Measurements from ENCODE around the gene KLHL22.
"Not testable (repeated sequence)": the region's sequence is repeated elsewhere in the genome, so short reads cannot be mapped to it uniquely, and the experiment has no call there.

Gene KLHL22

DNA sequence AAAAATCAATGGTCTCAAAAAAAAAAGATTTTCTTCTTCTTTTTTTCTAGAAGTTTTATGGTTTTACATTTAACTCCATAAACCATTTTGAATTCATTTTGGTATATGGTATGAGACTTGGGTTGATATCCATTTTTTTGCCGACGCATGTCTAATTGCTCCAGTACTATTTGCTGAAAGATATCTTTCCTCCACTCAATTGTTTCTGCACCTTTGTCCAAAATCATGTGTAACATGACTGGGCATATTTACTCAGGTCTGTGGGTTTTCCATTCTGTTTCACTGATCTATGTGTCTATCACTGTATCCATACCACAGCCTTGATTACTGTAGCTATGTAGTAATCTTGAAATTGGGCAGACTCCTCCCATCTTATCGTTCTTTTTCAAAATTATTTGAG is 42.4 kb downstream of the KLHL22 start:
- H3K36me3 ChIP-seq (replicated peaks; ENCODE audit: insufficient read depth, low read length) = no peaks in the 10 kb centered on the region
- H3K9me3 ChIP-seq (replicated peaks; ENCODE audit: insufficient read depth, low read length) = no peaks in the 10 kb centered on the region
- H3K27ac ChIP-seq (ENCODE audit: low read length) = no peak overlapping the region
- no peak for TF ChIP-seq EZH2 (optimal IDR thresholded peaks at IDR 0.05; ENCODE audit: low read depth, low read length)
- TF ChIP-seq EZH2phosphoT487 (IDR thresholded peaks at IDR 0.05; ENCODE audit: low read length) = no peak
- TF ChIP-seq, protein P1, sequence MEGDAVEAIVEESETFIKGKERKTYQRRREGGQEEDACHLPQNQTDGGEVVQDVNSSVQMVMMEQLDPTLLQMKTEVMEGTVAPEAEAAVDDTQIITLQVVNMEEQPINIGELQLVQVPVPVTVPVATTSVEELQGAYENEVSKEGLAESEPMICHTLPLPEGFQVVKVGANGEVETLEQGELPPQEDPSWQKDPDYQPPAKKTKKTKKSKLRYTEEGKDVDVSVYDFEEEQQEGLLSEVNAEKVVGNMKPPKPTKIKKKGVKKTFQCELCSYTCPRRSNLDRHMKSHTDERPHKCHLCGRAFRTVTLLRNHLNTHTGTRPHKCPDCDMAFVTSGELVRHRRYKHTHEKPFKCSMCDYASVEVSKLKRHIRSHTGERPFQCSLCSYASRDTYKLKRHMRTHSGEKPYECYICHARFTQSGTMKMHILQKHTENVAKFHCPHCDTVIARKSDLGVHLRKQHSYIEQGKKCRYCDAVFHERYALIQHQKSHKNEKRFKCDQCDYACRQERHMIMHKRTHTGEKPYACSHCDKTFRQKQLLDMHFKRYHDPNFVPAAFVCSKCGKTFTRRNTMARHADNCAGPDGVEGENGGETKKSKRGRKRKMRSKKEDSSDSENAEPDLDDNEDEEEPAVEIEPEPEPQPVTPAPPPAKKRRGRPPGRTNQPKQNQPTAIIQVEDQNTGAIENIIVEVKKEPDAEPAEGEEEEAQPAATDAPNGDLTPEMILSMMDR (IDR thresholded peaks at IDR 0.05; ENCODE audit: low read length) = no peak
- no peak overlapping the region for H2AFZ ChIP-seq (ENCODE audit: low read length)
- H3K9ac ChIP-seq (ENCODE audit: low read length) = no peak overlapping the region
- DNase-seq = no peak
- no peaks in the 10 kb centered on the region for H3K27me3 ChIP-seq (replicated peaks; ENCODE audit: insufficient read depth, low read length)
- H4K20me1 ChIP-seq (ENCODE audit: insufficient read depth, low read length) = no peaks in the 10 kb centered on the region
- H3K4me1 ChIP-seq (ENCODE audit: low read length) = no peaks in the 10 kb centered on the region
- no peaks in the 10 kb centered on the region for H3K9me2 ChIP-seq (replicated peaks; ENCODE audit: insufficient read depth, low read length)
- H3F3A ChIP-seq (ENCODE audit: insufficient read depth, low read length) = no peaks in the 10 kb centered on the region
- H3K79me2 ChIP-seq (ENCODE audit: low read length) = no peaks in the 10 kb centered on the region
- no peak overlapping the region for H3K4me2 ChIP-seq (ENCODE audit: low read depth, low read length)
- H3K4me3 ChIP-seq (ENCODE audit: low read length) = no peak overlapping the region

DNA sequence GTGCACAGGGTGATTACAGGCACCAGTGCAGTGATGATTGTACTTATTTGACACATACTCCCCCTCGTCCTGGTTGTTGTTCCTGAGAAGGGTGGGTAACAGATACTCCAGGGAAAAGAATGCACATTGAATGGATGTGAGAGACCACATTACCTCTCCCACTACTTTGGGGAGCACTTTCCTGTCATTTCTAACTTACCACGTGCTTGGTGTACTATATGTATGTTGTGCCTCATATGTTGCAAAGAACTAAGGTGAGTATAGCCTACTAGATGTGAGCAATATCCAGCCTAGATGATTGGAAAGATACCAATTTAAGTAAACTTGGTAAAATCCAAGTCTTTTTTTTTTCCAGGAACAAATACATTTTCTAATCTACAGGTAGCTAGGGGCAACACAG is 43.7 kb downstream of the KLHL22 start:
- H4K20me1 ChIP-seq (ENCODE audit: insufficient read depth, low read length) = no peaks in the 10 kb centered on the region
- no peak overlapping the region for H3K4me2 ChIP-seq (ENCODE audit: low read depth, low read length)
- H3K4me1 ChIP-seq (ENCODE audit: low read length) = no peaks in the 10 kb centered on the region
- no peak overlapping the region for H3K4me3 ChIP-seq (ENCODE audit: low read length)
- no peaks in the 10 kb centered on the region for H3K9me3 ChIP-seq (replicated peaks; ENCODE audit: insufficient read depth, low read length)
- no peak overlapping the region for H2AFZ ChIP-seq (ENCODE audit: low read length)
- TF ChIP-seq, protein P1 (IDR thresholded peaks at IDR 0.05; ENCODE audit: low read length) = no peak
- TF ChIP-seq EZH2 (optimal IDR thresholded peaks at IDR 0.05; ENCODE audit: low read depth, low read length) (no peak), EZH2phosphoT487 (IDR thresholded peaks at IDR 0.05; ENCODE audit: low read length) (no peak)
- no peak for DNase-seq
- no peaks in the 10 kb centered on the region for H3K36me3 ChIP-seq (replicated peaks; ENCODE audit: insufficient read depth, low read length)
- H3K79me2 ChIP-seq (ENCODE audit: low read length) = no peaks in the 10 kb centered on the region
- no peak overlapping the region for H3K27ac ChIP-seq (ENCODE audit: low read length)
- no peaks in the 10 kb centered on the region for H3K27me3 ChIP-seq (replicated peaks; ENCODE audit: insufficient read depth, low read length)
- no peaks in the 10 kb centered on the region for H3F3A ChIP-seq (ENCODE audit: insufficient read depth, low read length)
- H3K9ac ChIP-seq (ENCODE audit: low read length) = no peak overlapping the region
- no peaks in the 10 kb centered on the region for H3K9me2 ChIP-seq (replicated peaks; ENCODE audit: insufficient read depth, low read length)

DNA sequence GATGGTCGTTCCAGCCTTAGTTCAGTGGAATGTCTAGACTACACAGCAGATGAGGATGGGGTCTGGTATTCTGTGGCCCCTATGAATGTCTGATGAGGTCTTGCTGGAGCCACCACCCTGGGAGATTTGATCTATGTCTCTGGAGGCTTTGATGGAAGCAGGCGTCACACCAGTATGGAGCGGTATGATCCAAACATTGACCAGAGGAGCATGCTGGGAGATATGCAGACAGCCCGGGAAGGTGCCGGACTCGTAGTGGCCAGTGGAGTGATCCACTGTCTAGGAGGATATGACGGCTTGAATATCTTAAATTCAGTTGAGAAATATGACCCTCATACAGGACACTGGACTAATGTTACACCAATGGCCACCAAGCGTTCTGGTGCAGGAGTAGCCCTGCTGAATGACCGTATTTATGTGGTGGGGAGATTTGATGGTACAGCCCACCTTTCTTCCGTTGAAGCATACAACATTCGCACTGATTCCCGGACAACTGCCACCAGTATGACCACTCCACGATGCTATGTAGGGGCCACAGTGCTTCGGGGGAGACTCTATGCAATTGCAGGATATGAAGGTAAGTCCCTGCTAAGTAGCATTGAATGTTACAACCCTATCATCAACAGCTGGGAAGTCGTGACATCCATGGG is 44.3 kb downstream of the KLHL22 start:
- H3K27me3 ChIP-seq (replicated peaks; ENCODE audit: insufficient read depth, low read length); H3K36me3 ChIP-seq (replicated peaks; ENCODE audit: insufficient read depth, low read length); H3K9me2 ChIP-seq (replicated peaks; ENCODE audit: insufficient read depth, low read length); H3K9ac ChIP-seq (ENCODE audit: low read length); H3K27ac ChIP-seq (ENCODE audit: low read length); H3K9me3 ChIP-seq (replicated peaks; ENCODE audit: insufficient read depth, low read length); H3F3A ChIP-seq (ENCODE audit: insufficient read depth, low read length); H3K4me2 ChIP-seq (ENCODE audit: low read depth, low read length); H3K4me3 ChIP-seq (ENCODE audit: low read length); DNase-seq; H3K79me2 ChIP-seq (ENCODE audit: low read length); H3K4me1 ChIP-seq (ENCODE audit: low read length); H4K20me1 ChIP-seq (ENCODE audit: insufficient read depth, low read length); H2AFZ ChIP-seq (ENCODE audit: low read length): not testable (repeated sequence)

DNA sequence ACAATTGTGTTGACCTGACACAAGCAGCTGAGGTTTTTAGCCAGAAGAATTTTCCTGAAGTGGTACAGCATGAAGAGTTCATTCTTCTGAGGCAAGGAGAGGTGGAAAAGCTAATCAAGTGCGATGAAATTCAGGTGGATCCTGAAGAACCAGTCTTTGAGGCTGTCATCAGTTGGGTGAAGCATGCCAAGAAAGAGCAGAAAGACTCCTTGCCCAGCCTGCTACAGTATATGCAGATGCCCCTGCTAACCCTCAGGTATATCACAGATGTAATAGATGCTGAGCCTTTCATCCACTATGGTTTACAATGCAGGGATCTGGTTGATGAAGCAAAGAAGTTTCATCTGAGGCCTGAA is 45.1 kb downstream of the KLHL22 start:
- no peaks in the 10 kb centered on the region for H3K9me2 ChIP-seq (replicated peaks; ENCODE audit: insufficient read depth, low read length)
- H3K36me3 ChIP-seq (replicated peaks; ENCODE audit: insufficient read depth, low read length) = no peaks in the 10 kb centered on the region
- DNase-seq = no peak
- H3F3A ChIP-seq (ENCODE audit: insufficient read depth, low read length) = no peaks in the 10 kb centered on the region
- H3K27me3 ChIP-seq (replicated peaks; ENCODE audit: insufficient read depth, low read length) = no peaks in the 10 kb centered on the region
- TF ChIP-seq EZH2 (optimal IDR thresholded peaks at IDR 0.05; ENCODE audit: low read depth, low read length) (no peak), EZH2phosphoT487 (IDR thresholded peaks at IDR 0.05; ENCODE audit: low read length) (no peak)
- TF ChIP-seq, protein P1 (IDR thresholded peaks at IDR 0.05; ENCODE audit: low read length) = no peak
- H3K9ac ChIP-seq (ENCODE audit: low read length) = no peak overlapping the region
- H3K79me2 ChIP-seq (ENCODE audit: low read length) = no peaks in the 10 kb centered on the region
- no peaks in the 10 kb centered on the region for H3K4me1 ChIP-seq (ENCODE audit: low read length)
- H2AFZ ChIP-seq (ENCODE audit: low read length) = no peak overlapping the region
- H3K27ac ChIP-seq (ENCODE audit: low read length) = no peak overlapping the region
- no peaks in the 10 kb centered on the region for H4K20me1 ChIP-seq (ENCODE audit: insufficient read depth, low read length)
- no peak overlapping the region for H3K4me2 ChIP-seq (ENCODE audit: low read depth, low read length)
- H3K4me3 ChIP-seq (ENCODE audit: low read length) = no peak overlapping the region
- H3K9me3 ChIP-seq (replicated peaks; ENCODE audit: insufficient read depth, low read length) = no peaks in the 10 kb centered on the region
